Stimulated activated naive CD8-positive, alpha-beta T cell treated with anti-CD3 and anti-CD28 coated beads, Interleukin-15, Interleukin-2, amounts not matched to agents 100 ng/mL and 50 ng/mL, for 24 hours (primary cell): ENCODE measurements around the gene CHN2.

Source experiments
- H3K27ac Mint-ChIP-seq: one replicate; pipeline ENCODE4 v1.8.0; 2021; ENCODE audit warnings: mild to moderate bottlenecking, mixed read lengths
- H3K27me3 Mint-ChIP-seq: one replicate; pipeline ENCODE4 v1.8.0; 2021; ENCODE audit warnings: mixed read lengths
- H3K36me3 Mint-ChIP-seq: one replicate; pipeline ENCODE4 v1.8.0; 2021; ENCODE audit warnings: low read depth, mixed read lengths
- H3K4me1 Mint-ChIP-seq: one replicate; pipeline ENCODE4 v1.8.0; 2021; ENCODE audit warnings: low read depth, mixed read lengths
- H3K4me3 Mint-ChIP-seq: one replicate; pipeline ENCODE4 v1.8.0; 2021; ENCODE audit warnings: mild to moderate bottlenecking, mixed read lengths
- H3K9me3 Mint-ChIP-seq: one replicate; pipeline ENCODE4 v1.8.0; 2021; ENCODE audit warnings: mixed read lengths

The CHN2 gene

GRCh38 chr7:29342761-29343160 lies 148.2 kb downstream of the CHN2 start:
- peaks cover 7% of the 10 kb centered on the region for H3K4me1 Mint-ChIP-seq
- H3K27me3 Mint-ChIP-seq, result no peaks in the 10 kb centered on the region
- H3K4me3 Mint-ChIP-seq, result no peak overlapping the region
- no peak overlapping the region for H3K27ac Mint-ChIP-seq
- H3K9me3 Mint-ChIP-seq, result no peaks in the 10 kb centered on the region
- H3K36me3 Mint-ChIP-seq, result no peaks in the 10 kb centered on the region

DNA sequence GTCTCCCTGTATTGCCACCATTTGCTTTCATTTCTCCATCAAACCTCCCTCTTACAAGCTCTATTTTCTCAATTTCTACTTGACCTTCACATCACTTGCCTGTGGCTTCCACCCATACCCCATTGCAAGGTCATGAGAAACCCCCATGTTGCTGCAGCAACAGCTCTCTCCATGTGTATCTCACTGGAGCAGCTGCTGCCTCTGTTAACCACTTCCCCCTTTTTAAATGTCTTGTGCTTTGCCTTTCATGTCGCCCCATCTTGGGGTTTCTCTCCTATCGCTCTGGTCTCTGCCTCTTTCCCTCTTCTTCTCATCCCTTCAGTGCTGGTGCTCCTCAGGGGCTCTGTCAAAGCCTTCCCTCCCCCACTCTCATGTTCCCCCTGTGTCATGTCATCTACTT lies 148.8 kb downstream of the CHN2 start:
- no peak overlapping the region for H3K27ac Mint-ChIP-seq
- H3K27me3 Mint-ChIP-seq, result no peaks in the 10 kb centered on the region
- no peak overlapping the region for H3K4me3 Mint-ChIP-seq
- no peaks in the 10 kb centered on the region for H3K36me3 Mint-ChIP-seq
- peaks cover under 1% of the 10 kb centered on the region for H3K4me1 Mint-ChIP-seq
- no peaks in the 10 kb centered on the region for H3K9me3 Mint-ChIP-seq

DNA sequence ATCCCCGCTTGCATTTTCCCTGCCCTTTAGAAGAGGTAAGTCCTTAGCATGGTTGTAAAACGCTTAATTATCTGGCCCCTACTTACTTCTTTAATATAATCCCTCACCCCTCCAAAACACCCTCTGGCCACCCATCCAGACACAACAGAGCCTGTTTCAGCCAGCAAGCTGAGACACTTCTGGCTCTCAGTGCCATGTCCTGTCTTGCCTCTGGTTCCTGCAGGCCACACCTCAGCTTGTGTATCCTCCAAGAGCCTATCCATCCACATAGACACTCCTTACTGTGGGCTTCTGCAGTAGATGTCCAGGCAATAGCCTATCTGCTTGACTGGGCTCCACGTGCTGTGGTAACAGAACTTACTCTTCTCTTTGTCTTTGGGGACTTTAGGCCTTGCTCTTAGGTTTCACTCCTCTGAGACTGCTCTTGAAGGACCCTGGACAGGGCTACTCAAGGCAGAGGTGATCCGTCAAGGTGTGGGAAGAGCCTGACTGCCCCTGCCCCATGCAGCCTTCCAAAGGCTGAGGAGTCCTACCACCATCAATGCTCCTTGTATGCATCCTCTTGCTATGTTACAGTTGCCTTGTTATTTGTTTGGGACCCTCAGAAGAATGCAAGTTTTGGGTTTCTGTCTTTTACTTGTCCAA lies 149.9 kb downstream of the CHN2 start:
- H3K4me1 Mint-ChIP-seq, result no peaks in the 10 kb centered on the region
- H3K9me3 Mint-ChIP-seq, result no peaks in the 10 kb centered on the region
- no peaks in the 10 kb centered on the region for H3K36me3 Mint-ChIP-seq
- no peaks in the 10 kb centered on the region for H3K27me3 Mint-ChIP-seq
- H3K4me3 Mint-ChIP-seq, result no peak overlapping the region
- no peak overlapping the region for H3K27ac Mint-ChIP-seq

DNA sequence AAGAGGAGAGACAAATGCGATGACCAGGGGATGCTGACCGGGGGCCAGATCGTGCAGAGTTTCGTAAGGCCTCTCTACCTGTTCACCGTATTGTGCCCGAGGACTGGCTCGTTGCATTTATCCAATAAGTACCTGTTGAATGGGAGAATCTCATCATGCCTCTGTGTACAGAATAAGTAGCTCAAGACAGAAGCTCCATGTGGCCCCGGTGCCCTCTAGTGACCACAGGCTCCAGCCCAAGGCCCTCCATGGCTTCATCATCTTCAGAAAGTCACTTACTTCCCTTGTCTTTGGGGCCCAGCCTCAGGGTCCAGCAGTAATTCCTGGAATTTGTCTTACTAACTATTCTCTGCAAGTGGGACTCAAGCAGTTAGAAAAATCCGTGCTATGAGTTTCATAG lies 151.0 kb downstream of the CHN2 start:
- H3K4me1 Mint-ChIP-seq, result no peaks in the 10 kb centered on the region
- no peak overlapping the region for H3K27ac Mint-ChIP-seq
- no peaks in the 10 kb centered on the region for H3K9me3 Mint-ChIP-seq
- no peaks in the 10 kb centered on the region for H3K27me3 Mint-ChIP-seq
- no peak overlapping the region for H3K4me3 Mint-ChIP-seq
- H3K36me3 Mint-ChIP-seq, result no peaks in the 10 kb centered on the region

DNA sequence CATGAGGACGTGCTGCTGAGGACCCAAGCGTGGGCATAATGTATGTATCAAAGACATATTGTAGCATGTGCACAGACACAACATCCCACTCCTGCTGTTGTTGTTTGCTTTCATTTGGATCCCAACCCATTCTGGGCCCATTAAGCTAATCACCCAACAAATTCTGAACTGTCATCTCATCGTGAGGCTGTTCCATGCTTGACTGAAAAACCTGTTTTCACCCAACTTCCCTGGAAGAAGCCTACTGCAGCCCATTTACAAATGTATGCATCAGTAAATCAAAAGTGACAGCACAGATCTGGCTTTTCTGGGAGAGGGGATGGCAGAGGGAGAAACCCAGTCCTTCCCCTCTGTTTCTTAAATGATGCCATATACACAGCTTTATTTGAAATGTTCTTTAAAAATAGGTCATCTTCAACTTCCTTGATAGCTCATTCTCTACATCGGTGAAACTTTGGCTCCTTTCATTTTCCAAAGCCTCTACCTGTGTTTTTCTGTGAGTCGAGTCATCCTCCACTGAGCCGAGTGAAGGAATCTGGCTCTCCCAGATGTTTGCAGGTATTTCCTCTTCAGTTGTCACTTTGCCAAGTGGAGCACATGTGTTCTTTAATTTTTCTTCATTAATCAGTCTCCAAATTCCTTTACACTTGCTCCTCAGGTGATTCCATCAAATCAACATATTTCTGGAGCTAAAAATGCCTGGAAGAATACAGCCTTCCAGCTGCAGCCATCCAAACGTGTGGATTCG lies 151.8 kb downstream of the CHN2 start:
- H3K27me3 Mint-ChIP-seq, result peaks cover under 1% of the 10 kb centered on the region
- H3K36me3 Mint-ChIP-seq, result no peaks in the 10 kb centered on the region
- H3K4me3 Mint-ChIP-seq, result no peak overlapping the region
- no peaks in the 10 kb centered on the region for H3K9me3 Mint-ChIP-seq
- no peak overlapping the region for H3K27ac Mint-ChIP-seq
- H3K4me1 Mint-ChIP-seq, result no peaks in the 10 kb centered on the region

DNA sequence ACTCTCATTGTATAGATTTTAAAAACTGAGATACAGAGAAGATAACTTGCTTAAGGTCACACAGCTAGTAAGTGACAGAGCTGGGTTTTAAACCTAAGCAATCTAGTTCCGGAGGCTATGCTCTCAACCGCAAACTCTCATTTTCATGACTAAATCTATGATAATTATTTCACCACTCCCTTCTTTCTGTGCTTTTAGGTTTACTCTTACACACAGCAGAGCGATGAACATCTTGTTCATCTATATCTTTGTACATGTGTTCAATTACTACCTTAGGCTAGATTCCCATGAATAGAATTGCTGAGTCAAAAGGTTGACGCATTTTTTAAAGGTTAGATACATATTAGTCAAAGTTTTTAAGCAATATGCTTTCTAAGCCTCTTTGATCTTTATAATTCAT lies 154.8 kb downstream of the CHN2 start:
- Mint-ChIP-seq H3K9me3 (no peaks in the 10 kb centered on the region), H3K4me3 (no peak overlapping the region), H3K27ac (no peak overlapping the region), H3K36me3 (no peaks in the 10 kb centered on the region), H3K4me1 (no peaks in the 10 kb centered on the region), H3K27me3 (peaks cover 3% of the 10 kb centered on the region)

- Mint-ChIP-seq H3K27ac (no peak overlapping the region), H3K27me3 (peaks cover 3% of the 10 kb centered on the region), H3K9me3 (no peaks in the 10 kb centered on the region), H3K4me3 (no peak overlapping the region), H3K4me1 (no peaks in the 10 kb centered on the region), H3K36me3 (no peaks in the 10 kb centered on the region)
Measured at GRCh38 chr7:29350351-29350750, 155.8 kb downstream of the CHN2 start.

DNA sequence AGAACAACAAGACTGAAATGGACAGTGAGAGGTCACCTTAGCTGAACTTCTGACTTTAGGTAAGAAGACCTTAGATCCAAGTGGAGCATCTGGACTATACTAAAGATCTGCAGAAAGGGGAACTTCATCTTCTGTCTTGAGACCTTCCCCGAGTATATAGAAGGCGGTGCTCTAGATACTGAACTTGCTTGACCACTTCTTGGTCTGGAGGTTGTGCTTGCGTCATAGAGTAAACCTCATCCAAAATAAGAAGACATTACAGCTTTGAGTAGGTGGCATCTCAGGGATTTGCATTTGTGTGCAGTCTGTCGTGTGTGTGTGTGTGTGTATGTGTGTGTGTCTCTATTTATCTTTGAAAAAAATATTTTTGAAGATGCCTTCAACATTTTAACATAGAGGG lies 157.5 kb downstream of the CHN2 start:
- no peaks in the 10 kb centered on the region for H3K4me1 Mint-ChIP-seq
- no peaks in the 10 kb centered on the region for H3K36me3 Mint-ChIP-seq
- H3K27me3 Mint-ChIP-seq, result peaks cover 3% of the 10 kb centered on the region
- H3K9me3 Mint-ChIP-seq, result no peaks in the 10 kb centered on the region
- no peak overlapping the region for H3K27ac Mint-ChIP-seq
- no peak overlapping the region for H3K4me3 Mint-ChIP-seq

- Mint-ChIP-seq H3K27me3 (peaks cover 3% of the 10 kb centered on the region), H3K36me3 (no peaks in the 10 kb centered on the region), H3K27ac (no peak overlapping the region), H3K9me3 (no peaks in the 10 kb centered on the region), H3K4me3 (no peak overlapping the region), H3K4me1 (no peaks in the 10 kb centered on the region)
Measured at GRCh38 chr7:29353810-29354209, 159.2 kb downstream of the CHN2 start.

- H3K36me3 Mint-ChIP-seq, result no peaks in the 10 kb centered on the region
- no peak overlapping the region for H3K27ac Mint-ChIP-seq
- no peaks in the 10 kb centered on the region for H3K9me3 Mint-ChIP-seq
- peaks cover 3% of the 10 kb centered on the region for H3K27me3 Mint-ChIP-seq
- H3K4me3 Mint-ChIP-seq, result no peak overlapping the region
- no peaks in the 10 kb centered on the region for H3K4me1 Mint-ChIP-seq
Measured at GRCh38 chr7:29354340-29354739, 159.8 kb downstream of the CHN2 start.

GRCh38 chr7:29355388-29355787 lies 160.8 kb downstream of the CHN2 start:
- H3K27me3 Mint-ChIP-seq, result peaks cover 3% of the 10 kb centered on the region
- H3K4me1 Mint-ChIP-seq, result no peaks in the 10 kb centered on the region
- H3K36me3 Mint-ChIP-seq, result no peaks in the 10 kb centered on the region
- no peak overlapping the region for H3K4me3 Mint-ChIP-seq
- H3K27ac Mint-ChIP-seq, result no peak overlapping the region
- no peaks in the 10 kb centered on the region for H3K9me3 Mint-ChIP-seq

GRCh38 chr7:29356631-29357030 lies 162.1 kb downstream of the CHN2 start:
- Mint-ChIP-seq H3K27ac (no peak overlapping the region), H3K36me3 (no peaks in the 10 kb centered on the region), H3K4me1 (no peaks in the 10 kb centered on the region), H3K27me3 (no peaks in the 10 kb centered on the region), H3K4me3 (no peak overlapping the region), H3K9me3 (no peaks in the 10 kb centered on the region)

DNA sequence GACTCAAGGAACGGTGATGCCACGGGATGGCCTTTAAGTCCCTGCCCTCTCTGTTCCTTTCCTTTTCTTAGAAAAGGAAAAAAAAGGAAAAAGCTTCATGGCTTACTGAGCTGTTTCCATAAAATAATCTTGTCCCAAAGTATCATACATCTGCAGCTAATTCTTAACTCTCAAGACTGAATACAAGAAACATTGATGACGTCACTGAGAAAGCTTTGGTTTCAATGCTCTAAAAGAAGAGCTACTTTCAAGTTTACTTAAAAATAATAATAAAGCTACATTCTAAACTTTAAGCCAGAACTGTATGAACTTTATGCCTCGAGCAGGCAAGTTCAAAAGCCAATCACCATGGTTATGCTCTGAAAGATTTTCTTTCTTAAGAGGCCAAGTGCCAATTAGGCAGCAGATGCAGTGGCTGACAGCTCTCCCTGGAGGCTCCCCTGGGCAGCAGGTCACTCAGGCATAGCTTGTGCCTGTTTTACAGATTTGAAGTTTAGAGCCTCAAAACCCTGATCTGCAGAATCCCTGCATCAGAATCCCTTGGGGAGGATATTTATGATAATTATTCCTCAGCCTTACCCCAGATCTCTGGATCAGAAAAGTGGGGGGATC lies 165.0 kb downstream of the CHN2 start:
- H3K27me3 Mint-ChIP-seq, result no peaks in the 10 kb centered on the region
- H3K9me3 Mint-ChIP-seq, result no peaks in the 10 kb centered on the region
- H3K4me1 Mint-ChIP-seq, result no peaks in the 10 kb centered on the region
- no peaks in the 10 kb centered on the region for H3K36me3 Mint-ChIP-seq
- H3K27ac Mint-ChIP-seq, result no peak overlapping the region
- no peak overlapping the region for H3K4me3 Mint-ChIP-seq

- H3K9me3 Mint-ChIP-seq, result no peaks in the 10 kb centered on the region
- H3K27me3 Mint-ChIP-seq, result no peaks in the 10 kb centered on the region
- H3K4me3 Mint-ChIP-seq, result no peak overlapping the region
- H3K4me1 Mint-ChIP-seq, result no peaks in the 10 kb centered on the region
- no peaks in the 10 kb centered on the region for H3K36me3 Mint-ChIP-seq
- no peak overlapping the region for H3K27ac Mint-ChIP-seq
Measured at GRCh38 chr7:29360633-29361625, 166.4 kb downstream of the CHN2 start.

GRCh38 chr7:29362380-29362779 lies 167.8 kb downstream of the CHN2 start:
- Mint-ChIP-seq H3K36me3 (no peaks in the 10 kb centered on the region), H3K9me3 (no peaks in the 10 kb centered on the region), H3K27ac (no peak overlapping the region), H3K4me1 (no peaks in the 10 kb centered on the region), H3K27me3 (no peaks in the 10 kb centered on the region), H3K4me3 (no peak overlapping the region)
